GM19438 (cell line): ENCODE data around the gene SIAH1.
A peak's percentile ranks its signal among the peaks of the same experiment; 100 is the strongest.
"Not testable (repeated sequence)": the region's sequence is repeated elsewhere in the genome, so short reads cannot be mapped to it uniquely, and the experiment has no call there.

Experiments used
- ATAC-seq: cut with Tn5 transposase; IDR thresholded peaks from one replicate; pipeline ENCODE4 v1.9.1; 2021; ENCODE audit warnings: low read depth; ENCODE audit not compliant: unreplicated experiment

The SIAH1 gene

DNA sequence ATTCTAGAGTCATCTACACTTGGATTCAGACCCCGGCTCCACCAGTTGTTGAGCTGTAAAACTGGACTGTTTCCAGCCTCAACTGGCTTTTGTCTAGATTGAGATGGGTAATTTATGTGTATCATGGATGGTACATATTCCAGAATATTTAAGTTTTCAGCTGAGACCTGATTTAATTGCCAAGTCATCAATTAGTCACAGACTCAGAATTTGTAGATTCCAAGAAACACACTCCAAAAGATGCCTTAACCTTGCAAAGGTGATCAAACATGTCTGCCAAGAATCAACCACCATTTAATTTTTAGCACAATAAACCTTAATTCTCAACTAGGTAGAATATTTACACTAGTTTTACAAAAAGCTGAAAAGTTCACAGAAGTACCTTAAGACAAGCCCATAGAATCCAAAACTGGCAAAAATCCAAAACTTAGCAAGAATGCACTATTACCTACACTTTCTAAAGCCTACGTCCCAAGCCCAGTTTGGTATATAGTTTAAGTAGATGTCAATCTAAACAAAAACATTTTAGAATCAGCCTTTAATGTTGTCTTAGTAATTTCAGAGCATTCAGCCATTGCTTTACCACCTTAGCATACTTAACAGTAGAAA lies 17.7 kb downstream of the SIAH1 start:
- no peak for ATAC-seq

- peak; percentile 55 for ATAC-seq
Observed at GRCh38 chr16:48366165-48367093, 18.8 kb downstream of the SIAH1 start.

DNA sequence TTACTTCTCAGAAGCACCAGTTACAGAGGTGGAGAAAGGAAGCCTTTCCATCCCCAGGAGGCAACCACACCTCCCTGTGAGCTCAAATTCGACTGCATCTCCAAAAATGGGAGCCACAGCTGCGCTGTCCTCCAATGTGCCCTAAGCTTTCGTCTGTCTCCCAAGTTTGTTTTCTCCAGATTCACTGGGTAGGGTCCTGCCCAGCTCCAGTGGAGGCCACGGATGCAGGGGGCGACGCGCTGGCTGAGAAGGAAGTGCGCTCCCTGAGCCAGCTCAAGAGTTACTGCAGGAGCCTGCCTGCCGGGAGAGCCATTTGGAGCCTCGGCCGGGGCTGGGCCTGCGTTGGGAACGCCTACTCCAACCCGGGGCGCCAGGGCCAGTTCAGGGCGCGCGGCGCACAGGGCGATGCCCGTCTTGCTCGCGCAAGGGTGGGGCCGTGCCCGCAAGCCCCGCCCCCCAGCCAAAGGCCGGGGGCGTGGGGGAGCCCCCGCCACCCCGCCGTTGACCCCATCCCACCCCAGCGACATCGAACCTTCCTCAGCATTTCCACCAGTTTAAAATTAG lies 19.5 kb downstream of the SIAH1 start:
- ATAC-seq = peak; percentile 89

- ATAC-seq = no peak
Observed at GRCh38 chr16:48365025-48365600, 20.1 kb downstream of the SIAH1 start.

DNA sequence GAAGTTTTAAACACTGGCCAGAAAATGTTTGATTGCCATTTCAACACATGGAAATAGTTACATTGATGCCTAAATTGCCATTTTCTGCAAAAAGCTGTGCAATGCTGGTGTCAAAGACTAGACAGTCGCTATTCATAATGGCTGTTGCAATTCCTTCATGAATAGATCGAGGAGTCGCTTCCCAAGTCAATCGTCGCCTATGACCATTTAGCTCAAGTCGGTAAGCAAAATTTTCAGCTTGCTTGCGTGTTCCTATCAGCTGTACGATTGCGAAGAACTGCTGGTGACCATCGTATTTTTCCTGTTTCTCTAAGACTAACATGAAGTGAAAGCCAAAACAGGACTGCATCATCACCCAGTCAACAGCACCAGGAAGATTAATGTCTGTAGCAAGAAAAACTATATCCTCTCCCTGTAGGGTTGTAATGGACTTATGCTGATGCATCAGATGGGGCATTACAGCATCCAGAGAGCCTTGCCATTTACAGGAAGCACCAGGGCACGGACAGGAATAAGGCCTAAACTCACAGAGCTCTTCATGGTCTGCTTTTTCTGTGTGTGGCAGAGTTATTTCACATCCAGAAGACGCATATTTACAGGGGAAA lies 23.6 kb downstream of the SIAH1 start:
- ATAC-seq = no peak

GRCh38 chr16:48361012-48361411 lies 24.2 kb downstream of the SIAH1 start:
- no peak for ATAC-seq

- no peak for ATAC-seq
Observed at GRCh38 chr16:48359983-48360382, 25.2 kb downstream of the SIAH1 start.

DNA sequence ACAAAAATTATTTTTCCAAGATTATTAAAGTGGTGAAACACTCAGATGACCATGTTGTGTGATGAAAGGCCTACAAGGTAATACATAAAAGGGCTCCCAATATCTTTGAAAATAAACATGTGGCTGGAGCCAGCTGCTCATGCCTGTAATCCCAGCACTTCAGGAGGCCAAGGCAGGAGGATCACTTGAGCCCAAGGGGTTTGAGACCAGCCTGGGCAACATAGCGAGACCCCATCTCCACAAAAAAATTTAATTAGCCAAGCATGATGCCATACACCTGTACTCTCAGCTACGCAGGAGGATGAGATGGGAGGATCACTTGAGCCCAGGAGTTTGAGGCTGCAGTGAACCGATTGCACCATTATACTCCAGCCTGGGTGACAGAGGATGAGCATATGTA lies 26.8 kb downstream of the SIAH1 start:
- no peak for ATAC-seq

- ATAC-seq = no peak
Observed at GRCh38 chr16:48356633-48357376, 28.4 kb downstream of the SIAH1 start.

GRCh38 chr16:48354877-48355855 lies 30.0 kb downstream of the SIAH1 start:
- ATAC-seq = no peak

- ATAC-seq = not testable (repeated sequence)
Observed at GRCh38 chr16:48354385-48354784, 30.8 kb downstream of the SIAH1 start.

DNA sequence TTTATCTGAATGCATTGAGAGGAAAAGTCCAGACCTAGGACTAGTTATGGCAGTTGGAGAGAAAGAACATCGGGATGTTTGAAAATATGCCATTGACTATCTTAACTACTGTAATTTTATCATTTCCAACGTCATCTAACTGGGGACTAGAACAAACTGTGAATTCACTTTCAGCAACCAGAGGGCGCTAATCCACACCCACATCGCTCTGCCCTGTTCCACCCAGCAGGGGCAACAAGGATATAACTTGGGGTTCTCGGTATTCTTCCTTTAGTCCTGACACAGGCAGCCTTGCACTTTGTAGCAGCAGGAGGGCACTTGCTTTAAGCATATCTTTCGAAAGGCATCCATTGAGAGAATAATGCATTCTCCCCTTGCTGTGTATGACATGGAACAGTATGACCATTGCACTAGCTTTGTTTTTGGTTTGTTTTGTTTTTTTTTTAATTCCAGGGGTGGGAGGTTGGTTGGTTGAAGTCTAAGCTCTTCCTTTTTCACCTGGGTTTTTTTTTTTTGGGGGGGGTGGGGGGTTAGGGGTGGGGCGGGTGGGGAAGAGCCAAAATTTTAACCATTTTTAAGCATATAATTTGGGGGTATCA lies 31.5 kb downstream of the SIAH1 start:
- peak; percentile 75 for ATAC-seq

- no peak for ATAC-seq
Observed at GRCh38 chr16:48352648-48353390, 32.4 kb downstream of the SIAH1 start.

- ATAC-seq = no peak
Observed at GRCh38 chr16:48350736-48351135, 34.5 kb downstream of the SIAH1 start.

GRCh38 chr16:48347980-48348379 lies 37.2 kb downstream of the SIAH1 start:
- no peak for ATAC-seq

GRCh38 chr16:48347191-48347865 lies 37.9 kb downstream of the SIAH1 start:
- ATAC-seq = no peak

DNA sequence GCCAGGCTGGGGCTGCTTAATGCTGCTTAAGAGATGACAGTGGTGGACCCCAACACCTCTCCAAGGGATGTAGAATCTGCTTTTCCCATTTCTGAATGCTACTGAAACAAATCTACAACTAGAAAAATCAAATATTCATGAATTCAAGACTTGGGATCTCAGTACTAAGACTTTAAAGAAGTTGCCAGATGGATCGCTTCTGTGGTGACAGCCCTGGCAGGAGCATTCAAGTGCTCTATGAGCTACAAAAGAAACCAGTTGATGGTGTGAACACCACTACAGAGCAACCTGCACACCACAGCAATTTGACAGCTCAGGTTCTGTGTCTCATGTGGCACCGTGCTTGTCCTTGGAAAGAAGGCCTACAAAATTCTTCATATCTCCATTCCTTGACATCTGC lies 42.6 kb downstream of the SIAH1 start:
- ATAC-seq = no peak
